Hematopoietic multipotent progenitor cell treated with erythropoietin and hydrocortisone succinate and interleukin-3 and kit ligand, for 8 days (in vitro differentiated cells): ENCODE data around the gene ZNF689.
"Not testable (repeated sequence)": the region's sequence is repeated elsewhere in the genome, so short reads cannot be mapped to it uniquely, and the experiment has no call there.

Source experiments
- DNase-seq: peaks from one replicate; pipeline ENCODE4 v3.0.0-alpha.2; 2015

The ZNF689 gene

DNA sequence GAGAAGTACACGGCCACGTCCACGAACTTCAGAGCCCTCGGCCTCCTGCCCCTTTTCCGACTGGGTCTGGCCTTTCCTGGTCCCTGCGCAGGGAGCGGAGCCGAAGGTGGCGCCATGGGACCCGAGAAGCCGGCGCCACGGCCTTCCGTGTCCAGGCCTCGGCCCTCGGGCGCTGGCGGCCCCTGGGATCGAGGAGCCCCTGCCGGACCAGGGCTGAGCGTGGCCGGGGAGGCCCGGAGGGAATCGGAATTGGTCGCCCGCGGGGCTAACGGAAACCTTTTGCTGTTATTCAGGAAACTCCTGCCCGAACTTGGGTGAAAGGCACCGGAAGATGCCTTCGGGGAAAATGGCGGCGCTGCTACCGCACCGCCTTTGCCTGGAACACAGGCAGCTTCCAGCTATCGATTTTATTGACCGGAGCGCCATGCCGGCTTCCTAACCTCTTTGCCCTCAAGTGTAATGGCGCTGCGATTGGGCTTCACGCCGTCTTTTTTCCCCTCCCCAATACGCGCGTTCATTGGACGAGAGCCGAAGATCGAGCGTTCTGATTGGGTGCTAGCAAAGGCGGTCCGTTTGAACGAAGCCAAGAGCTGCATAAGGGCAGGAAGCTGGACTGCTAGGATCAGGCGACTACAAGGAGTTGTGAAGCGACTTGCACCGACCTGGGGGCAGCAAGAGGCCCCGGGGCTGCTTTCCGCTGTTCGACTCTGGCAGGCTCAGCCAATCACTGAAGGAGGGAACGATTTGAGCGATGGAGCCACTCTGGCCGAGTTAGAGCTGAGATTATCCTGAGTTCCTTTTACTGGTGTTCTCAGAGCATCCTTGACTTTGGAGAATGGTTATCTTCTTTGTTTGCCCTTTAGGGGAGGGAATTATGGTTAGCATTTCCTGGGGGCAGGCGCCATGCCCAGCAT is at the start of gene ZNF689:
TSS of gene ZNF689 (minus strand) at position 464 of the 914 bp plus-strand sequence. CDS start at position 116, 348 bp downstream.
- DNase-seq: peak; percentile 99

- peak; percentile 97 for DNase-seq
Observed at GRCh38 chr16:30658731-30659506, 48.7 kb upstream of the ZNF689 start.

GRCh38 chr16:30657866-30658730 is 47.9 kb upstream of the ZNF689 start, which contains the start of gene FBRS:
TSS of gene FBRS (plus strand) at chr16:30658431. CDS start at chr16:30659519, 1,088 bp downstream.
- peak; percentile 100 for DNase-seq

DNA sequence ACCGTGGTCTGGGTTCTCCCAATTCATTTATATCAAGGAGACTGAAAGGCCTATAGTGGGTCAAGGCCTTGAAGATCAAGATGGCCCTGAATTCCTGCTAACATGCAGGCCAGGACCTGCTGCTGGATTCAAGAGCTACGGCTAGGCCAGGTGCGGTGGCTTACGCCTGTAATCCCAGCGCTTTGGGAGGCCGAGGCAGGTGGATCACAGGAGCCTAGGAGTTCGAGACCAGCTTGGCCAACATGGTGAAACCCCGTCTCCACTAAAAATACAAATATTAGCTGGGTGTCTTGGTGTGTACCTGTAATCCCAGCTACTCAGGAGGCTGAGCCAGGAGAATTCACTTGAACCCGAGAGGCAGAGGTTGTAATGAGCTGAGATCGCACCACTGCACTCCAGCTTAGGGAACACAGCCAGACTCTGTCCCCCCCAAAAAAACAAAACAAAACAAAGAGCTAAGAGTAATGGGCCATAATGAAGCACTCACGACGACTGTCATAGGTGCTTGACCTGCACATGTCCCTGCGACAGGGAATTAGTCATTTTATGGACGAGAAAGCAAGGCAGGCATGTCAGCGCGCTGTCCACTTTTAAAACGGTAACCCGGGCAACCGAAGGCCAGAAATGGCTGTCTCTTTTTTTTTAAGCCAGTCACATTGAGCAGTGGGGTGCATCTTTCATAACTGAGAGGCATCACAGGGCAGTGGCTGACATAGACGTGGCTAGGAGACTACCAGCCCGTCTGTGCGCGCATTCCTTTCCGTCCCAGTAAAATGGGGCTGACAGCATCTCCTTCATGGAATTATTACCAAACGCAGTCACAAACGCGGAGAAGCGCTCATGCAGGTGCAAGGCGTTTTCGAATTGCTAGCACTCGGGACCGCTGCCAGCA is 47.0 kb upstream of the ZNF689 start:
- DNase-seq: no peak

DNA sequence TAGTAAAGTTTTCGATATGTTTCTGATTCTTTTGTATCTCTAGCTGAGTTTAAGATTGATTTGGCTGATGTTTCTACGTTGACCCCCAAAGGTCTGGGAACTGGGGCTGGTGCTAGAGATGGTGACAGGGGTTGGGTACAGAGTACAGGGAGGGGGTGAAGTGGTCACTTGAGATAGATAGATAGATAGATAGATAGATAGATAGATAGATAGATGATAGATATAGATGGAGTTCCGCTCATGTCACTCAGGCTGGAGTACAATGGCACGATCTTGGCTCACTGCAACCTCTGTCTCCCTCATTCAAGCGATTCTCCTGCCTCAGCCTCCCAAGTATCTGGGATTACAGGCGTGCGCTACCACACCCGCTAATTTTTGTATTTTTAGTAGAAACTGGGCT is 46.2 kb upstream of the ZNF689 start:
- DNase-seq: no peak

DNA sequence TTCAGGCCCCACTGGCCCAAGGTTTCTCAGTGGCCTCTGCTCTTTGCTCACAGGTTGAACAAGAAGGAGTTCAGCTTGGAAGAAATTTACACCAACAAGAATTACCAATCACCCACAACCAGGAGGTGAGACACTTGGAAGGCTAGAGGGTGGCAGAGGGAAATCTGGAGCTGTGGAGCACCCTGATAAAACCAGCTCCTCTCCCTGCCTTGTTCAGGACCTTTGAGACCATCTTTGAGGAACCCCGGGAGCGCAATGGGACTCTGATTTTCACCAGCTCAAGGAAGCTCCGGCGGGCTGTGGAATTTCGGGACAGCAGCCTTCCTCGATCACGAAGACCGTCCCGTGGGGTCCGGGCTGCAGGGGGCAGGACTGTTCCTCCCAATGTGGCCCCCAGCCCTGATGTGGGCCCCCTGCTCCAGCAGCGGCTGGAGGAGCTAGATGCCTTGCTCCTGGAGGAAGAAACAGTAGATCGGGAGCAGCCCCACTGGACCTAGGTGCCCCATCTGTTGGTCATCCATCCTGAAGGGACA is 45.7 kb upstream of the ZNF689 start:
- DNase-seq: no peak

DNA sequence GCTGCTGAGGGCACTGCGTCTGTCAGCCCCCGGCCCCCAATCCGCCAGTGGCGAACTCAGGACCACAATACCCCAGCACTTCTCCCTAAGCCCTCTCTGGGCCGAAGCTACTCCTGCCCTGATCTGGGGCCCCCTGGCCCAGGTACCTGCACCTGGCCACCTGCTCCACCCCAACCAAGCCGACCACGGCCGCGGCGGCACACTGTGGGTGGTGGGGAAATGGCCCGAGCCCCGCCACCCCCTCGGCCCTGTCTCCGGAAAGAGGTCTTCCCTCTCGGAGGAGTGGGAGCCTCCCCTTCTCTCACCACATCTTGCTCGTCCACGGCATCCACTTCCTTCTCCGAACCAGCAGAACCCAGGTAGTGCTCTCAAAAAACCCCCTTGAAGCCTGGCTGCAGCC is 44.7 kb upstream of the ZNF689 start:
- no peak for DNase-seq

- no peak for DNase-seq
Observed at GRCh38 chr16:30652718-30653117, 42.5 kb upstream of the ZNF689 start.

- DNase-seq: no peak
Observed at GRCh38 chr16:30652005-30652296, 41.8 kb upstream of the ZNF689 start.

DNA sequence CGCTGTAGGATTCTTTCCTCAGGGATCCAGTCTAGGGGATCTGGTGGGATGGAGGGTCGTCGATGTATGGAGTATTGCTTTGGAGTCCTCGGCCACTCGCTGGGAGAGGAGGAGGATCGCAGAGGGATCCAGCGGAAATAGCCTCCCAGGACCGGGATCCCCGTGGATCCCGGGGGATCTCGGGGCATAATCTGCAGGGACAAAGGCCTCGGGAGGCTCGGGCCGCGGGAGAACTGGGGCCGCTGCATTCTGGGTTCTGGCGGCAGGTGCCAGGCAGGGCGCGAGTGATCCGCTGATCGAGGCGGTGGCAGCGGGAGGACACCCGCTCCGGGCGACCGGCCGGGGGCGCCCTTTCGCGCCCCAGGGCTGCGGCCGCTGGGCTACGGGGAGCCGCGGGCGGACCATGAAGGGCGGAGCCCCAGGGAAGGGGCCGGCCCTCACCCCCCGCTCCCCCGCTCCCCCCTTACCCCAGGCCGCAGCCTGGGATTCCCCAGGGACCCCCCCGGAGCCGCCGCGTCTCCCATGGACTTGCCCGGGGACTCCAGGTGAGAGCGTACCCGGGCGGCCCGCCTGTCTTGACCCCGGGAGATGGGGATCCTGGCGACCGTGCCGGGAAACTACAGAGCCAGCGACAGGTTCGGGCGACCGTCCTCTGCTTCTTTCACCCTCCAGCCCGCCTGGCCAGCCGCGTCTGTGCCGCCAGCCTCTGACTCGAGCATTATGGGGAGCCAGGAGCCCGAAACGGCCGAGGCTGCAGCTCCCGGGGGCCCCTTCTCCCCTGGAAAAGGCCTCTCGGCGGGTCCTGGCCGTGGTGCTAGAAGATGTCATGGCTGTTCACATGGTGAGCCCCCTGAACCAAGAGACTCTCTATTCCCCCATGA is 41.2 kb upstream of the ZNF689 start:
- peak; percentile 79 for DNase-seq

- peak; percentile 100 for DNase-seq
Observed at GRCh38 chr16:30650369-30651123, 40.4 kb upstream of the ZNF689 start, which contains the start of gene PRR14. TSS of gene PRR14 (plus strand) at chr16:30650960. CDS start at chr16:30651646, 686 bp downstream.

DNA sequence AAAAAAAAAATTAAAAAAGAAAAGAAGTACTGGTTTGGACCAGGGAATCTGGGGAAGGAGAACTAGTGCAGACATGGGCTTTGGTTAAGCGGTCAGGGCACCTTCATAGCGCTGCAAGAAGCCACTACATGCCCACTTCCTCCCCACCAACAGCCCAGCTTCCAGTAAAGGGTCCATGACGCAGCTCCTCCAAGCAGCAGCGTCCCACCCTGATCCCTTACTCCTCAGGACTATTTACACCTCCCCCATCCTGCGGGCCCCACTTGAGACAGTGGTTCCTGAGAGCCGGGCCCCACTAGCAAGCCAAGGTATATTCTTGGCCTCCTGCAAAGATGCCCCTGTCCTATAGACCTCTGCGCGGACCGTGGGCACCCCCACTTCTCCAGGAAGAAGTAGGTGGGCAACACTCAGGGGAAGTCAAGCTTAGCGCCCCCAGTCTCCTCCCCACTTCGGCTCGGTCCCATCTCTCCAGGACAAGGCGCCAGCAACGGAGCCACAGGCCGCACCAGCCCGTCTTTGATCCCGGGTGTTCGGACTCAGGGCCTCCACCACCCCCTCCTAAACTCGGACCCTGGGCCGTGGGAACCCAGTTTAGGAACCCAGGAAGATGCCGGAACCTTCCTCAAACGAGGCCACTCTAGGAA is 39.7 kb upstream of the ZNF689 start:
- peak; percentile 33 for DNase-seq

DNA sequence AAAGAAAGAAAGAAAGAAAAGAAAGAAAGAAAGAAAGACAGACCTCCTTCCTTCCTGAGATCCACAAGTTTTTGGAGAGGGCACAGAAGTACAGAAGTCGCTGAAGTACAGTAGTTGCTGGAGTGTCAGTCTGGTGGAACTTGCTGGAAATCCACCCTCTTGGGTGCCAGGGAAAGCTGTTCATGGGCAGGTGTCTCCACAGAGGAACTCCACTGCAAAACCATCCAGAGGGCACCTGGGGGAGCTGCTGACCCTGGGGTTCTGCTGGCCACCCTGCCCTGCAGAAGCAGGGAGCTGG is 37.0 kb upstream of the ZNF689 start:
- no peak for DNase-seq

DNA sequence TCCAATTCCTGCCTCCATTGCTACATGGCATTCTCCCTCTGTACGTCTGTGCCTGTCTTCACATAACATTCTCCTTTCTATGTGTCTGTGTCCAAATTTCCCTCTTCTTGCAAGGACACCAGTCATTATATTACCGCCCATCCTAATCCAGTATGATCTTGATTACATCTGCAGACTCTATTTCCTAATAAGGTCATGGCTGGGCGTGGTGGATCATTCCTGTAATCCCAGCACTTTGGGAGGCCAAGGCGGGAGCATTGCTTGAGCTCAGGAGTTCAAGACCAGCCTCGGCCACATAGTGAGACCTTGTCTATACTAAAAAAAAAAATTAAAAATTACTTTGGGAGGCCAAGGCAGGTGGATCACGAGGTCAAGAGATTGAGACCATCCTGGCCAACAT is 35.5 kb upstream of the ZNF689 start:
- DNase-seq: no peak

GRCh38 chr16:30644334-30644830 is 34.2 kb upstream of the ZNF689 start:
- no peak for DNase-seq

GRCh38 chr16:30641378-30641982 is 31.3 kb upstream of the ZNF689 start:
- DNase-seq: peak; percentile 80

DNA sequence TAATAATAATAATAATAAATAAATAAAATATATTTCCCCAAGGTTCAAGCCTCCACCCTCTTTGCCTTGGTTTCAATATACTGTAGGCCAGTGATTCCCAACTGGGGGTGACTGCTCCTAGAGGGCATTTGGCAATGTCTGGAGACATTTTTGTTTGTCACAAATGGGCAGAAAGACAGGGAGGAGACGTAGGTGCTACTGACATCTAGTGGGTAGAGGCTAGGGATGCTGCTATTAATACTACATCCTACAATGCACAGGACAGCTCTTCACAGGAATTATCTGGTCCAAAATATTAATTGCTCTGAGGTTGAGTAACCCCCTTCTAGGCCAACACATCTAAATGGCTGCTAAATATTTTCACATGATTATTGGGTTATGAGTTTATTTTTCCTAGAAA is 27.8 kb upstream of the ZNF689 start:
- DNase-seq: peak; percentile 86

- DNase-seq: not testable (repeated sequence)
Observed at GRCh38 chr16:30637139-30637538, 26.9 kb upstream of the ZNF689 start.

DNA sequence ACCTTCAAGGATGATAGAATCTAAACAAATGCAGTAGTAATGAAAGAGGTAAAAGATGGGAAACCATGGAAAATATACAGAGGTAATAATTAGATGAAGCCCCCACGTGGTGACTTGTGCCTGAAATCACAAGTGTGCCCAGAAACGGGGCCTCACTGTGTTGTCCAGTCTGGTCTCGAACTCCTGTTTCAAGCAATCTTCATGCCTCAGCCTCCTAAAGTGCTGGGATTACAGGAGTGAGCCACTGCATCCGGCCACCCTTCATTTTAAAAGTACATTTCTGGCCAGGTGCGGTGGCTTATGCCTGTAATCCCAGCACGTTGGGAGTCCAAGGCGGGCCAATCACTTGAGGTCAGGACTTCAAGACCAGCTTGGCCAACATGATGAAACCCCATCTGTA is 26.4 kb upstream of the ZNF689 start:
- no peak for DNase-seq
